K562 (cell line): ENCODE measurements around the gene FAM53B. TPM values are rescaled to one million over a fixed set of nuclear protein-coding genes. Genes with fewer than 3 reads are reported as not detected.
A peak's percentile ranks its signal among the peaks of the same experiment; 100 is the strongest.

Experiments
- ATAC-seq: fragments of 200-7000 bp; cut with Tn5 transposase; 3 replicates; pipeline ENCODE4 v1.9.1; 2020; ENCODE audit warnings: moderate library complexity
- BruUV-seq: library from RNA; stranded (reverse); fragments of 400-500 nt; replicated peaks from 2 replicates; lab custom pipeline; 2021; lab: Mats Ljungman, UMichigan
- CTCF ChIA-PET: fragments of 300-600 bp; formaldehyde crosslinking; extraction: SDS; loops from one replicate; lab custom pipeline; 2021; ENCODE audit warnings: low intra/inter-chr PET ratio; lab: Yijun Ruan, JAX
- POLR2A ChIA-PET: fragments of 300-600, 350-650 bp; sonication (Branson Sonifier 250); formaldehyde crosslinking; extraction: SDS; loops from one replicate; lab custom pipeline; 2021; ENCODE audit warnings: antibody characterized with exemption, inconsistent platforms; lab: Yijun Ruan, JAX
- DNase-seq, 4 experiments: peaks; one replicate each; pipeline versions ENCODE4 v3.0.0 to v3.0.0-alpha.2; 2011 to 2018; ENCODE audit warnings: low spot score in 3 of 4, mixed read lengths in 3 of 4; ENCODE audit errors: extremely low read depth in 1 of 4
- FAIRE-seq: peaks from 2 replicates; lab custom pipeline; 2011; peaks lifted over from hg19 to GRCh38; lab: Jason Lieb, UNC
- H2AFZ ChIP-seq: 2 replicates; pipeline ENCODE4 v1.6.0; 2011; ENCODE audit warnings: low read depth, low read length, control low read depth, inconsistent platforms
- H3K27ac ChIP-seq: fragments of 200-600 bp; 3 replicates; pipeline ENCODE4 v1.8.0; 2011; ENCODE audit warnings: low read depth, mild to moderate bottlenecking, control low read depth, inconsistent platforms, low read length, moderate library complexity, mixed read lengths; ENCODE audit errors: extremely low read depth
- H3K27me3 ChIP-seq, 2 experiments: fragments of 300-600 bp in 1 of 2; 2 replicates in 1 of 2; 3 replicates in 1 of 2; pipeline versions ENCODE4 v1.6.0 to v1.8.0; 2011; ENCODE audit warnings: inconsistent platforms in 2 of 2, low read length in 2 of 2, mild to moderate bottlenecking in 1 of 2, mixed read lengths in 1 of 2, moderate library complexity in 1 of 2; ENCODE audit not compliant: control insufficient read depth in 2 of 2, insufficient read depth in 2 of 2
- H3K36me3 ChIP-seq: fragments of 300-600 bp; 3 replicates; pipeline ENCODE4 v1.8.0; 2011; ENCODE audit warnings: mild to moderate bottlenecking, low read length, inconsistent platforms; ENCODE audit not compliant: control insufficient read depth, insufficient read depth
- H3K4me1 ChIP-seq, 2 experiments: fragments of 200-600 bp in 1 of 2; replicated peaks in 1 of 2; 2 replicates in 1 of 2; 3 replicates in 1 of 2; pipeline versions ENCODE4 v1.5.1 to v1.8.0; 2011; ENCODE audit warnings: inconsistent platforms in 2 of 2, low read length in 2 of 2, mild to moderate bottlenecking in 1 of 2, mixed read lengths in 1 of 2, moderate library complexity in 1 of 2; ENCODE audit not compliant: control insufficient read depth in 2 of 2, insufficient read depth in 2 of 2
- H3K4me2 ChIP-seq: 2 replicates; pipeline ENCODE4 v1.6.1; 2011; ENCODE audit warnings: low read length, control low read depth, inconsistent platforms, mixed read lengths; ENCODE audit not compliant: insufficient read depth
- H3K4me3 ChIP-seq: fragments of 200-600 bp; sonication (generic), shearing (Covaris generic); 2 replicates; pipeline ENCODE4 v1.5.1; 2016; ENCODE audit warnings: control low read depth, inconsistent platforms
- H3K79me2 ChIP-seq: fragments of 200-600 bp; 3 replicates; pipeline ENCODE4 v1.8.0; 2011; ENCODE audit warnings: low read length, inconsistent platforms; ENCODE audit not compliant: control insufficient read depth, insufficient read depth
- H3K9ac ChIP-seq, 2 experiments: 2 replicates each; pipeline versions ENCODE4 v1.6.0 to v1.6.1; 2011; ENCODE audit warnings: low read depth in 2 of 2, low read length in 2 of 2, control low read depth in 1 of 2, inconsistent platforms in 1 of 2, mild to moderate bottlenecking in 1 of 2, mixed read lengths in 1 of 2; ENCODE audit not compliant: insufficient read depth in 1 of 2
- H3K9me1 ChIP-seq: one replicate; pipeline ENCODE4 v1.6.0; 2011; ENCODE audit warnings: inconsistent platforms, mild to moderate bottlenecking, low read length, moderate library complexity; ENCODE audit not compliant: control insufficient read depth, insufficient read depth
- H3K9me3 ChIP-seq: replicated peaks from 2 replicates; pipeline ENCODE4 v1.5.1; 2011; ENCODE audit warnings: low read depth, low read length, inconsistent platforms; ENCODE audit not compliant: control insufficient read depth, insufficient read depth
- H4K20me1 ChIP-seq: replicated peaks from 2 replicates; pipeline ENCODE4 v1.6.1; 2011; ENCODE audit warnings: low read length, inconsistent platforms, mixed read lengths; ENCODE audit not compliant: control insufficient read depth, insufficient read depth
- CBFA2T3 ChIP-seq: fragments of 450-650 bp; IDR thresholded peaks from 2 replicates; pipeline ENCODE4 v1.6.1; 2017
- CEBPB ChIP-seq: fragments of 450-650 bp; IDR thresholded peaks from 2 replicates; pipeline ENCODE4 v1.6.1; 2016; ENCODE audit warnings: missing genetic modification characterization, missing compliant biosample characterization
- ETS2 ChIP-seq: IDR thresholded peaks from 2 replicates; pipeline ENCODE4 v1.6.1; 2016; ENCODE audit warnings: borderline replicate concordance, missing genetic modification characterization, mild to moderate bottlenecking, moderate library complexity, missing compliant biosample characterization; ENCODE audit not compliant: poor library complexity, severe bottlenecking
- GABPB1 ChIP-seq: sonication (generic); formaldehyde crosslinking; IDR thresholded peaks from 2 replicates; pipeline ENCODE4 v1.8.0; 2022; ENCODE audit warnings: mild to moderate bottlenecking, missing genetic modification reagents
- MCM2 ChIP-seq: fragments of 450-650 bp; IDR thresholded peaks from 2 replicates; pipeline ENCODE4 v1.6.1; 2017; ENCODE audit warnings: low read depth, mild to moderate bottlenecking
- MCM5 ChIP-seq: fragments of 450-650 bp; IDR thresholded peaks from 2 replicates; pipeline ENCODE4 v1.6.1; 2016; ENCODE audit warnings: low read depth
- MCM7 ChIP-seq, 2 experiments: fragments of 450-650 bp; IDR thresholded peaks; 2 replicates each; pipeline ENCODE4 v1.6.1; 2016 to 2018
- MECOM ChIP-seq: fragments of 250-450 bp; sonication (Bioruptor Pico); IDR thresholded peaks from 2 replicates; pipeline ENCODE4 v1.8.0; 2022; ENCODE audit warnings: inconsistent platforms
- MEF2A ChIP-seq: IDR thresholded peaks from 2 replicates; pipeline ENCODE4 v1.6.1; 2011; ENCODE audit warnings: low read depth, mild to moderate bottlenecking, low read length, moderate library complexity; ENCODE audit not compliant: control insufficient read depth
- MIER1 ChIP-seq: fragments of 450-650 bp; IDR thresholded peaks from 2 replicates; pipeline ENCODE4 v1.6.1; 2016; ENCODE audit warnings: antibody characterized with exemption, mild to moderate bottlenecking, low read depth
- NFATC3 ChIP-seq: fragments of 450-650 bp; IDR thresholded peaks from 2 replicates; pipeline ENCODE4 v1.6.1; 2017; ENCODE audit warnings: mild to moderate bottlenecking
- SIX5 ChIP-seq, 2 experiments: IDR thresholded peaks; 2 replicates each; pipeline ENCODE4 v1.6.1; 2011; ENCODE audit warnings: low read length in 2 of 2, borderline replicate concordance in 1 of 2, low read depth in 1 of 2, mild to moderate bottlenecking in 1 of 2, moderate library complexity in 1 of 2; ENCODE audit not compliant: insufficient read depth in 1 of 2
- STAG1 ChIP-seq: sonication (generic); formaldehyde crosslinking; IDR thresholded peaks from 2 replicates; pipeline ENCODE4 v1.5.0; 2020; ENCODE audit warnings: missing genetic modification reagents, borderline replicate concordance
- STAT5A ChIP-seq: IDR thresholded peaks from 2 replicates; pipeline ENCODE4 v1.6.1; 2012; ENCODE audit warnings: low read length, inconsistent platforms, borderline replicate concordance
- WHSC1 ChIP-seq: IDR thresholded peaks from one replicate; pipeline ENCODE4 v1.6.1; 2012; ENCODE audit warnings: low read length, control low read depth, inconsistent platforms
- ZFP36 ChIP-seq: fragments of 150-350 bp; IDR thresholded peaks from 2 replicates; pipeline ENCODE4 v1.6.1; 2018; ENCODE audit warnings: low read length, low read depth; ENCODE audit not compliant: partially characterized antibody
- ZNF778 ChIP-seq: fragments of 450-650 bp; formaldehyde crosslinking; IDR thresholded peaks from 2 replicates; pipeline ENCODE4 v1.4.0; 2020; ENCODE audit warnings: mild to moderate bottlenecking, moderate library complexity
- WGBS: fragments of 100-300 bp; shearing (Covaris generic); methylation state at CpG from one replicate; pipeline ENCODE4 v1.1.6; 2016; ENCODE audit warnings: low coverage, mixed read lengths; ENCODE audit not compliant: insufficient coverage; ENCODE audit errors: missing lambda C conversion rate; 5-methylcytosine and 5-hydroxymethylcytosine counted together
- in situ Hi-C: fragments of 300-500 bp; cut with MboI; formaldehyde crosslinking; loops from 4 replicates; pipeline ENCODE4 v1.15.0; 2018; ENCODE audit warnings: inconsistent platforms, mixed read lengths
- intact Hi-C: fragments of 100-400 bp; cut with micrococcal nuclease; formaldehyde crosslinking; loops from 2 replicates; pipeline ENCODE4 v1.14.2; 2022
- polyA plus RNA-seq, 8 experiments: library from polyadenylated mRNA; depleted of rRNA in 4 of 8; stranded (reverse) in 5 of 8; unstranded in 3 of 8; fragments of >200 nt; fragmentation: Nextera tagmentation in 2 of 8; fragmentation: Illumina TruSeq in 1 of 8; extraction: Ambion mirVana in 2 of 8; extraction: Trizol in 1 of 8; gene quantifications; 2 replicates each; pipeline versions ENCODE4 v1.2.1 to v1.2.3, GENCODE V29; 2011 to 2014; ENCODE audit warnings: inconsistent platforms in 1 of 8, missing spikeins in 1 of 8
- total RNA-seq, 7 experiments: library from RNA; depleted of rRNA in 6 of 7; stranded (reverse); fragments of >200 nt in 6 of 7; fragmentation: Illumina TruSeq in 2 of 7; extraction: Trizol in 2 of 7; gene quantifications; 2 replicates each; pipeline versions ENCODE4 v1.2.1 to v1.2.3, GENCODE V29; 2011 to 2021; ENCODE audit warnings: low replicate concordance in 1 of 7
- TF ChIP-seq, protein P1 (sequence below): fragments of 450-650 bp; IDR thresholded peaks from 2 replicates; pipeline ENCODE4 v1.6.1; 2016; ENCODE audit warnings: antibody characterized with exemption
- TF ChIP-seq, protein P2 (sequence below): sonication (generic); formaldehyde crosslinking; IDR thresholded peaks from 2 replicates; pipeline ENCODE4 v1.8.1; 2023; ENCODE audit warnings: mild to moderate bottlenecking, missing genetic modification reagents
- TF ChIP-seq, protein P3 (sequence below): sonication (generic); formaldehyde crosslinking; IDR thresholded peaks from 2 replicates; pipeline ENCODE4 v1.8.1; 2022; ENCODE audit warnings: missing genetic modification reagents

The FAM53B gene
- total and polyA plus RNA-seq, 9 of the 15 experiments (the other 6 are each of a cell fraction or from before 2014, with no cell fraction given) = 0.03 to 16.5 (median 5.0) TPM

DNA sequence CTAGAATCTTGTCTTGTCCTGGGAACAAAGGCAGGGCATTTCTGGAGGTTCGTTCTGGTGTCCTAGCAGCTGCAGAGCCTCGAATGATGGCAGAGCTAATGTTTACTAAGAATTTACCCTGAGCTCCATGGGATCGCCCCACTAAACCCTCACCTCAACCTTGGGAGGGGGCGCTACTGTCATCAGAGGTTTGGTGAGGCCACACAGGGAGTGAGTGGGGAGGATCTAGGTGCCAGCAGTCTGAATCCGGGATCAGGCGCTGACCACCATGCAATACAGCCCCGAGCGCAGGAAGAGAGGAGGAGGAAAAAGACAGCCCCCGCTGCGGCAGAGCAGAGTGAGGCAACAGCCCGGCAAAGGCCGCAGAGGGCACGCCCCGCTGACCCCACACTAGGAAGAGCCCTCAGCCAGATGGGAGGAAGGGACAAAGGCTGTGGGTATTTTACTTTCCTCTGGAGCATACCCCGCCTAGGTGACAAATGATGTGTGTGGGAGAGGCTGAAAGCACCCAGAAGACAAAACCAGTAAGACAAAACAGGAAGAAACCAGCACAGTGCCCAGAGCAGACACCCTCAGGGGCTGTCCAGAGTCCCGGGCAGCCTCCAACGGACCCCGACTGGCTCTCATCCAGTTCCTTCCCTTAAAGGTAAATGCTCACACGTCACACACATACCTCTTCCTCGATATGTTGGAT, 103.5 kb downstream of the FAM53B start:
- no peak overlapping the region for H3K4me3 ChIP-seq
- no peak overlapping the region for H2AFZ ChIP-seq
- peak overlapping the region; percentile 42; the same call in 1 of the 2 replicates for H3K4me2 ChIP-seq
- H3K27ac ChIP-seq = peak overlapping the region; percentile 71; the same call in 2 of the 3 replicates
- ChIA-PET CTCF (no interaction called here), POLR2A (no interaction called here)
- peaks cover 9% of the 10 kb centered on the region; the same call in 2 of the 3 replicates for H3K79me2 ChIP-seq
- in situ Hi-C loops = no loop called here
- FAIRE-seq (peak; percentile 54), ATAC-seq (peak; percentile 91), DNase-seq (peak; percentile 46 to 66 (median 53))
- H4K20me1 ChIP-seq = peaks cover 4% of the 10 kb centered on the region; the same call in 1 of the 2 replicates
- H3K27me3 ChIP-seq = no peaks in the 10 kb centered on the region
- 31% methylated on average over 13 of the region's 20 CpGs for WGBS
- H3K36me3 ChIP-seq = peaks cover 6% of the 10 kb centered on the region; the same call in 1 of the 3 replicates
- H3K9ac ChIP-seq = peak overlapping the region in 1 of 2 experiments; percentile 73; a peak in 3 of 4 replicates
- no peaks in the 10 kb centered on the region for H3K9me1 ChIP-seq
- peaks cover 21 to 52% of the 10 kb centered on the region in 2 experiments for H3K4me1 ChIP-seq
- no TSS peak for BruUV-seq
- intact Hi-C loops = no loop called here
- H3K9me3 ChIP-seq = no peaks in the 10 kb centered on the region
- TF ChIP-seq, protein P1, sequence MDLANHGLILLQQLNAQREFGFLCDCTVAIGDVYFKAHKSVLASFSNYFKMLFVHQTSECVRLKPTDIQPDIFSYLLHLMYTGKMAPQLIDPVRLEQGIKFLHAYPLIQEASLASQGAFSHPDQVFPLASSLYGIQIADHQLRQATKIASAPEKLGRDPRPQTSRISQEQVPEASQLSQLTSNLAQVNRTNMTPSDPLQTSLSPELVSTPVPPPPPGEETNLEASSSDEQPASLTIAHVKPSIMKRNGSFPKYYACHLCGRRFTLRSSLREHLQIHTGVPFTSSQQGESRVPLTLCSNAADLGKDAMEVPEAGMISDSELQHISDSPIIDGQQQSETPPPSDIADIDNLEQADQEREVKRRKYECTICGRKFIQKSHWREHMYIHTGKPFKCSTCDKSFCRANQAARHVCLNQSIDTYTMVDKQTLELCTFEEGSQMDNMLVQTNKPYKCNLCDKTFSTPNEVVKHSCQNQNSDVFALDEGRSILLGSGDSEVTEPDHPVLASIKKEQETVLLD = no peak
- no peak for TF ChIP-seq NFATC3
- TF ChIP-seq SIX5 (IDR thresholded peaks at IDR 0.05; ENCODE audit: borderline replicate concordance in 1 of 2, insufficient read depth in 1 of 2, low read depth in 1 of 2, low read length in 2 of 2) = no peak
- no peak for TF ChIP-seq MIER1
- TF ChIP-seq CBFA2T3 = peak; percentile 35; the same call in 1 of the 2 replicates
- no peak for TF ChIP-seq MCM5
- no peak for TF ChIP-seq STAG1 (CRISPR knock-in tag)
- no peak for TF ChIP-seq ETS2 (tag)
- peak; percentile 80 for TF ChIP-seq CEBPB
- TF ChIP-seq, protein P2, sequence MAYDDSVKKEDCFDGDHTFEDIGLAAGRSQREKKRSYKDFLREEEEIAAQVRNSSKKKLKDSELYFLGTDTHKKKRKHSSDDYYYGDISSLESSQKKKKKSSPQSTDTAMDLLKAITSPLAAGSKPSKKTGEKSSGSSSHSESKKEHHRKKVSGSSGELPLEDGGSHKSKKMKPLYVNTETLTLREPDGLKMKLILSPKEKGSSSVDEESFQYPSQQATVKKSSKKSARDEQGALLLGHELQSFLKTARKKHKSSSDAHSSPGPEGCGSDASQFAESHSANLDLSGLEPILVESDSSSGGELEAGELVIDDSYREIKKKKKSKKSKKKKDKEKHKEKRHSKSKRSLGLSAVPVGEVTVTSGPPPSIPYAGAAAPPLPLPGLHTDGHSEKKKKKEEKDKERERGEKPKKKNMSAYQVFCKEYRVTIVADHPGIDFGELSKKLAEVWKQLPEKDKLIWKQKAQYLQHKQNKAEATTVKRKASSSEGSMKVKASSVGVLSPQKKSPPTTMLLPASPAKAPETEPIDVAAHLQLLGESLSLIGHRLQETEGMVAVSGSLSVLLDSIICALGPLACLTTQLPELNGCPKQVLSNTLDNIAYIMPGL = no peak
- peak; percentile 4 for TF ChIP-seq ZFP36
- TF ChIP-seq MCM2 = no peak
- no peak for TF ChIP-seq MEF2A
- TF ChIP-seq WHSC1 = no peak
- TF ChIP-seq STAT5A = no peak
- no peak for TF ChIP-seq MCM7 (IDR thresholded peaks at IDR 0.05)
- TF ChIP-seq, protein P3, sequence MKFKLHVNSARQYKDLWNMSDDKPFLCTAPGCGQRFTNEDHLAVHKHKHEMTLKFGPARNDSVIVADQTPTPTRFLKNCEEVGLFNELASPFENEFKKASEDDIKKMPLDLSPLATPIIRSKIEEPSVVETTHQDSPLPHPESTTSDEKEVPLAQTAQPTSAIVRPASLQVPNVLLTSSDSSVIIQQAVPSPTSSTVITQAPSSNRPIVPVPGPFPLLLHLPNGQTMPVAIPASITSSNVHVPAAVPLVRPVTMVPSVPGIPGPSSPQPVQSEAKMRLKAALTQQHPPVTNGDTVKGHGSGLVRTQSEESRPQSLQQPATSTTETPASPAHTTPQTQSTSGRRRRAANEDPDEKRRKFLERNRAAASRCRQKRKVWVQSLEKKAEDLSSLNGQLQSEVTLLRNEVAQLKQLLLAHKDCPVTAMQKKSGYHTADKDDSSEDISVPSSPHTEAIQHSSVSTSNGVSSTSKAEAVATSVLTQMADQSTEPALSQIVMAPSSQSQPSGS (CRISPR knock-in tag) = no peak
- TF ChIP-seq GABPB1 = no peak
- TF ChIP-seq ZNF778 = no peak
- TF ChIP-seq MECOM (CRISPR knock-in tag) = no peak
